Measurements from ENCODE around the gene SH3GL2.
A peak's percentile ranks its signal among the peaks of the same experiment; 100 is the strongest.

Gene SH3GL2

GRCh38 chr9:17824616-17825264 lies 245.9 kb downstream of the SH3GL2 start:
- no peak for DNase-seq

- DNase-seq = no peak
Measured at GRCh38 chr9:17825265-17825659, 246.4 kb downstream of the SH3GL2 start.

- no peak for DNase-seq
Measured at GRCh38 chr9:17829064-17829463, 250.2 kb downstream of the SH3GL2 start.

GRCh38 chr9:17829812-17830385 lies 251.0 kb downstream of the SH3GL2 start:
- DNase-seq = no peak

- DNase-seq = no peak
Measured at GRCh38 chr9:17832812-17833211, 253.9 kb downstream of the SH3GL2 start.

- DNase-seq = no peak
Measured at GRCh38 chr9:17833846-17834245, 255.0 kb downstream of the SH3GL2 start.

- peak; percentile 32 for DNase-seq
Measured at GRCh38 chr9:17837965-17838364, 259.1 kb downstream of the SH3GL2 start.

- DNase-seq = no peak
Measured at GRCh38 chr9:17839776-17840175, 260.9 kb downstream of the SH3GL2 start.

- DNase-seq = no peak
Measured at GRCh38 chr9:17843236-17843635, 264.4 kb downstream of the SH3GL2 start.

All from OCI-M1 (cell line).